KBM-7 (cell line): ENCODE results near the gene IQSEC1.

ENCODE experiments used
- DNase-seq: peaks from one replicate; pipeline ENCODE4 v3.0.0-alpha.2; 2015
- in situ Hi-C: fragments of 300-500 bp; cut with MboI; formaldehyde crosslinking; loops from 2 replicates; pipeline ENCODE4 v1.14.3; 2020; ENCODE audit warnings: low sequenced_read_pairs, low pct_unique_long_range_greater_than_20kb, mixed read lengths

IQSEC1 gene

DNA sequence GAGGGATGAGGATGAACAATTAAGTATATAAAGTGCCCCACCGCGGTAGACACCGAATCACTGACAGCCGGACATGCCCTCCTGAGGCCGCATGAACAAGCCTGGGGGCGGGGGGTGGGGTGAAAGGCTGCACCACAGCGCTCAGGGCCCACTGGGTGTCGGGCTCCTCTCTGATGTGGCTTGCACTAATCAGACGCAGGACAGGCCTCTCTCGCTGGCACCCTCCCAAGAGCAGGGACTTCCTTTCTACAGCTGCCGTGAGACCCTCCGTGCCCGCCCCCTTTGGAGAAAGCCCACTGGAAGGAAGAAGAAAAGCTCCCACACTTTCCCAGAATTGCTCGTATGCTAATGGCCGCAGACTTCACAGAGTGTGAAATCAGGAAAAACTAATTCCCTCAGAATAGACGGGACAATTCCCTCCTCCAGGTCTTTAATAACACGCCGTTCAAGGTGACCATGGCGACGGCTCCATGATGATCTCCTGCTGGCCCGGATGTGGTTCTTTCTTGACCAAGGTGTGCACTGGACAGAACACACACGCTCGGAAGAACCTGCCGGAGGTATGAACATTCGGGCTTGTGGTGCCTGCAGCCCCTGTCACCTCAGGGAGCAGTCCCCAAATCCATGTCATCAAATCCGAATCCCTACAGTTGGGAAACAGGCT is 32.0 kb downstream of the IQSEC1 start:
- DNase-seq: no peak
- in situ Hi-C loops: no loop called here

DNA sequence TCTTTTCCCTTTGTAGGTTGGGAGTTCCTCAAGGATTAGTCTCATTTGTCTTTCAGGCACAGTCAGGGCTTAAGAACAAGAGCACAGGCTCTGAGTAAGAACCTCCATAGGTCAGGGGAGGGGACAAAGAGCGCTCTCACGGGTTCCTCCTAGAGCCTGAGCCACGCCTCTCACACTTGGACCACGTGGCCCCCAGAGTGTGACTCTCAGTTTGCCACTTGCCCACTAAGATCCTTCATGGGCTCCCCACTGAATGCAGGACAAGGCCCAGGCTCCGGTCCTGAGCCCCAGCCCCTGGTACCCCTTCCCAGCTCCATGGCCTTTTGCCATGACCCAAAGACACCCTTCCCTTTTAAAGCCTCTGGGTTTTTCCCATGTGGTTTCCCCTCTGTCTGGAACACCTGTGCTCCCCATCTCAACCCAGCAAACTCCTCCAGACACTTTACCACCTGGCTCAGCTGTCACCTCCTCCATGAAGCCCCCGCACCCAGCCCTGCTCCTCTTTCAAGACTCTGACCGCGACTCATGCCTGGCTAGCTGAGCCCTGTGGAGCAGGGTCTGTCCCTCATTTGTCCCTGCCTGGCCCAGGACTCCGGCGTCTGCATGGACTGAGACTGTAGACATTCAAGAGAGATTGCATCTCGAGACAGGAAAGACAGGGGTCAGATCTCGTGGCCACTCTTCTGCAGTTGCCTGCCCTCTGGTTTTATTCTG is 32.7 kb downstream of the IQSEC1 start:
- in situ Hi-C loops: no loop called here

DNA sequence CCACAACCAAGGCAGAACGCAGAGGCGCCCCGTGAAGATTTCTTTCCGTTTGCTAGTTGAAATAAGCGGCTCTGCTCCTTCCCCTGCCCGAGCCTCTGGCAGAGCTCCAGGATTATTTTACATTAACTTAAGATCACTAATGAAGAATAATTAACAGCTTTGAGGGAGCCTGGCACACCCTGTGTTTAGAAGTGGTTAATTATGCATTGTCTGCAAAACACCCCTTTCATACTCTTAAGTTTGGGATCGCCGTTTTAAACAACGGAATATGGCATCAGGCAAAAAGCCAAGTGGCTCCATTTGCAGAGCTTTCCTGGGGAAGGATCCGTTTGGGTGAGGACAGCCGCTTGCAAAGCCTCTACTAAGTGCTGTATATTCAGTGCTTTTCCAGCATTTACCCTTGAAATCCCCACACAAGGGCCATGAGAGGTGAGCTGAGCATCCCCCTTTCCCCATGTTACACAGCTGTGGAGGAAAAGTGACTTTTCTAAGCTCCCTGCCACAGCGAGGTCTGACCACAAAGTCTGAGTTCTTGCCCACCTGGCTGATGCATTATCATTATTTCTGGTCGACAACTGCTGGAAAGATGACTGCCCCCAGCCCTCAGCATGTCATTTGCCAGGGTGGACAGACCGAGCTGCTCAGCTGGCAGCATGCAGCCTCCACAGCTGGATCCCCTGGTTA is 33.9 kb downstream of the IQSEC1 start:
- no peak for DNase-seq
- in situ Hi-C loops: no loop called here

More for the DNA sequence above, 32.7 kb downstream of the IQSEC1 start:
- no peak for DNase-seq

DNA sequence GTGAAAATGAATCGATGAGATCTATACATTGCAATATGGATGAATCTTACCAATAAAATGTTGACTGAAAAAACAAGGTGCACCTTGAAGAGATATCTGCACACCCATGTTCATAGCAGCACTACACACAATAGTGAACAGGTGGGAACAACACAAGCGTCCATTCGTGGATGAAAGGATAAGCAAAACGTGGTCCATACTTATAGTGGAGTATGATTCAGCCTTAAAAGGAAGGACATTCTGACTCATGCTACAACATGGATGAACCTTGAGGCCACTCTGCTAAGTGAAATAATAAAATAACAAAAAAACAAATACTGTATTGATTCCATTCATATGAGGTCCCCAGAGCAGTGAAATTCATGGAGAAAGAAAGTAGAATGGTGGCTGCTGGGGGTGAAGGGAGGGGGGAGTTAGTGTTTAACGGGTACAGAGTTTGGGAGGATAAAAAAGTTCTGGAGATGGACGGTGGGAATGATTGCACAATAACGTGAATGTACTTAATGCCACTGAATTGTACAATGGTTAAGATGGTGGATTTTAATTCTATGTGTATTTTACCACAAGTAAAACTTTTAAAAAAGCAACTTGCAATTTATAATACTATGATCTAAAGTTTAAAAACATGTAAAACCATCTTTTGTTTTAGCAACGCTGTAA is 35.6 kb downstream of the IQSEC1 start:
- DNase-seq: no peak
- in situ Hi-C loops: no loop called here

DNA sequence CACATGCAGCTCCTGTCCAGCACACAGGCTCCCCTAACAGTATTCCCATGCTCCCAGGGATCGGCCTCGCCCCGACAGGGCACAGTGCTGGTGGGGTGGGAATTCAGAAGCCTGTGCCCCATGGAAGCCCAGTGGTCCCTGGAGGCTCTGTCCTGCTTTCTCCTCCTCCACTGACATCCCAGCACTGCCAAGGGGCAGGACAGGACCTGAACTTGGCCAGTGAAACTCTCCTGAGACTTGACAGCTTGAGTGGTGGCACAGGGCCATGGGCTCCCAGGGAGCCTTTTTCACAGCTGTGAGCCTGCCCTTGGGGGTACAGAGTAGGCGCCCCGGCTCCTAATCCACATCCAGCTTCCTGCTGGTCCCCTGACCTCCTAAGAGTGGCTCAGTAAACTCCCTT is 38.4 kb downstream of the IQSEC1 start:
- in situ Hi-C loops: no loop called here
- no peak for DNase-seq

DNA sequence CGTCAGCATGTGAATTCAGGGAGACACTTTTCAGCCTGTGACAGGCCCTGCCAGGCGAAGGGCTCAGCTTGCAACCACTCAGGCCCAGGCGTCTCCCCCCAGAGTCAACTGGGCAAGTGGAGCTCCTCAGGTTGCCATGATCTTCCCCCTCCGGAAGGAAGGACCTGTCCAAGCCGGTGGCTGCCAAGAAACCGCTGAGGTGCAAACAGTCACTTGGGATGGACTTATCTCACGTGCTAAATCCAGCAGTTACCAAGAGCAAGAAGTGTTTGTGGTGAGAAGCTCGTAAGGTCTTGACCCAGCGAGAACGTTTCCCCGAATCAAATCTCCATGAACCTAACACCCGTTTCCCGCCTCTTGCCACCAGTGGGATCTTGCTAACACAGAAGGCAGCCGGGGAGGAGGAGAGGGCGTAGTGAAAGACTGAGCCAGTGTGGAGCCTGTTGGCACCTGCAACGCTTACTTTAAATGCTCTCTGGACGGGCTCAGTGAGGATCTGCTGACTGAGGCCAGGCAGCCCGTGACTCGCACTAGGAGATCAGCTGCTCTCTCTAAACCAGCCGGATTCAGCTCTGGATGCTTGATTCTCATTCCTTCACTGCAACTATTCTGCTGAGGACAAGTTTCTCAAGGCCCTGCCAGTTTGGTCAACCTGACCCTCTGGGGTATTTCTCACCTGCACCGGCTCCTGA is 39.0 kb downstream of the IQSEC1 start:
- DNase-seq: no peak
- in situ Hi-C loops: no loop called here

DNA sequence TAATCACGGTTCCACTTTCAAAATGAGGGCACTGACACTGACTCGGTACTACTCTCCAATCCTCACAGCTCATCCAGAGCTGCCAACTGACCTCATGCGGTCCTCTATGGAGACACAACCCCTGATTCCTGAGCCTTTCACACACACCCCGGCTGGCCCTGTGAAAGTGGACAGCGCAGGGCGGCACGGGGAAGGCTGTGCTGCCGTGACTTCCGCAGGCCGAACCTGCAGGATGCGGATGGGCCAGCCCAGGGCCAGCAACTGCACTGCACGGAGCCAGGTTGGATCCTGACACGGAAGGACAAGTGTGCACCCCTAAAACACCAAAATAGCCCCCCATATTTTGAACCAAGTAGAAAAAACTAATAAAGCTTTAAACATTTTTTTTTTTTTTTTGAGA is 41.0 kb downstream of the IQSEC1 start:
- DNase-seq: no peak
- in situ Hi-C loops: no loop called here

DNA sequence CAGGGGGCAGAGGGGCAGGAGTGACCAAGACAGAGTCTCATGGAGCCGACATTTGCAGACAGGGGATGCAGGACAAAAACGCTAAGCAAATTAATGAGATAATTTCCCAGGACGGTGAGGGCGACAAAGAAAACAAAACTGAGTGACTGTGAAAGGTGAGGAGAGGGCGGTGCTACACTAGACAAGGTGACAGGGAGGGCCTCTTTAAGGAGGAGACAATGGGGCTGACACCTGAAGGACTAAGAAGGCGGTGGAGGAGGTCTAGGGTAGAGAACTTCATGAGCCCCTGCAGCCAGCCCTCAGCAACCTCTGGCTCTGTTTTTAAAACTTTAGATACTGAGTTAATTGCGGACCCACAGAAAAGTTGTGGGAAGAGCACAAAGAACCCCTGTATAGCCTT is 41.6 kb downstream of the IQSEC1 start:
- in situ Hi-C loops: no loop called here
- no peak for DNase-seq

DNA sequence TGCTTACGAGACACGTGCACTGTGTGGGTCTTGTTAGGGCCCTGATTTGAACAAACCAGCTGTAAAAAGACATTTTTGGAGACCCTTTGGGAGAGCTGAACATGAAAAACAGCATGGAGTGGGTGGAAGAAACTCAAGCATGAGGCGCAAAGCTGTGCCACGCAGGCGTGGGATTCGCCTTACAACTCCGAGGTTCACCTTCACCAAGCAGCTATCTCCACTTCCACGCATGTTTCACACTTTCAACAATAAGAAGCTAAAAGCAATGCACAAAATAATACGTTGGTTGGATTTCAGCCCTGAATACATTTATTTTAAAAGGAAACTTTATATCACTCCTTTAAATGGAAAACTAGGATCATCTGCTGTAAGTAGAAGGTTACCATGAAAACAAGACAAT is 42.5 kb downstream of the IQSEC1 start:
- in situ Hi-C loops: no loop called here
- no peak for DNase-seq

DNA sequence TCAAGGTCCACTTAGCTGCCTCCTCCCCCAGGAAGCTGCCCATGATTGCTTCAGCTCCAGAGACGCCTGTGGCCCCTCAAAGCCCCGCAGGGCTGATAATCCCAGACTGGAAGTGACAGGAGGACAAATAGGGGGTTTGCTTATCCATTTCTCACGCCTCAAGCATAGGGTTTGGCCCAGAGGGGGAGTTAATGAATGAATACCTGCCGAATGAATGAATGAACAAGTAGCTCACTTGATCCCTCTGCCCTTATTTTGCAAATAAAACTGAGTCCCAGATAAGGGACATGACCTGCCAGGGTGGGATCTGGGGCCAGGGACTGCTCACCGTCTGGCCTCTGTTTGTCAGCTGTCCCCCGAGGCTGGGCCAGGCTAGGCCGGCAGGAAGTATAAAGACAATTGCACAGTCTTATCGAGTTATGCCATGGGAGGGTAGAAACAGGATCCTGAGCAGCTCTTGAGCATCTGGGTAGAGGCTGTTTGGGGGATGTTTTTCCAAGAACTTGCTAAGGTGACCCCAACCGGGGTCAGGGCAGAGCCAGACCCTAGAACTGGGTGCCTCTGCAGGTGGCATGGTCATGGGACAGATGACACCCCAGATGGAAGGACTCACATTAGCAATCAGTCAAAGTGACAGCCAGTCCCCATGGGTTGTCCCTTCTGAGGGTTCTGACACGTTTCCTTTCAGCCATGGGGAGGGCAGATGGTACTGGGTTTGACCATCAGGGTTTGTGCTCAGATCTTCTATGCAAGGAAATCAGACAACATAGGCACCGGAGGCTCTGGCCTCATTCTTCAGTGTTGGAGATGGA is 45.0 kb downstream of the IQSEC1 start:
- DNase-seq: no peak
- in situ Hi-C loops: no loop called here

DNA sequence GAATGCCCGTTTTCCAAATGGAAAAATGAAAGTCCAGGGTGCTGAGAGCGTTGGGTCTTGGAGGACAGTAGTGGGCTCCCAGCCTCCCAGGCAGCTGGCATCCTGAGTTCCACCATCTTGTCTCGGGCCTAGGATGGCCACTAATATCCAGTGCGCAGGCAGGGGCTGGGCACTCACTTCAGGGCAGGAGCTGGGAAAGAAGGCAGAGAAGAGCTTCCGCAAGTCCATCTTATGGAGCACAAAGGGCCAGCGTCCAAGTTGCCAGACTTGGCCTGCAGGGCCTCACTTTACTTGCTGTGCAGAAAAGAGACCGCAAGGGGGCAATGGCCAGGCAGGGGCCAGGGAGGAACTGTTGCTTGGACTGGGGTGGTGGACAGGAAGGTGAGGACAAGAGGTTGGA is 46.1 kb downstream of the IQSEC1 start:
- in situ Hi-C loops: no loop called here
- DNase-seq: no peak

DNA sequence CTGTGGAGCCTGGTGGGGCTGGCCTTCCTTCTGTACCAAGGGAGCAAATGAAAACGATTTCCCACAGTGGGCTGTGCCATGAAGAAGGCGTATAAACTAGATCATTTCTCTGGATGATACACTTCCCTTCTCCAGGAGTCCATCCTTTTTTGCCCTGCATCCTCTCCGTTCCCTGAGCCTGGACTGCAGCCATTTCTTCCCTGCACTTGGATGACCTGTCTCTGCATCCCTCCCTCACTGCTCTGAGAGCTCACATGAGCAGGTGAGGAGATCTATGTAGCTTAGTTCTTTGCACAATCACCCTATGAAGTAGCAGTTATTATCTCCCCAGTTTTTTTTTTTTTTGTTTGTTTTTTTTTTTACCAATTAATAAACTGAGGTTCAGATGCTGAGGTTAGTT is 46.7 kb downstream of the IQSEC1 start:
- in situ Hi-C loops: no loop called here

DNA sequence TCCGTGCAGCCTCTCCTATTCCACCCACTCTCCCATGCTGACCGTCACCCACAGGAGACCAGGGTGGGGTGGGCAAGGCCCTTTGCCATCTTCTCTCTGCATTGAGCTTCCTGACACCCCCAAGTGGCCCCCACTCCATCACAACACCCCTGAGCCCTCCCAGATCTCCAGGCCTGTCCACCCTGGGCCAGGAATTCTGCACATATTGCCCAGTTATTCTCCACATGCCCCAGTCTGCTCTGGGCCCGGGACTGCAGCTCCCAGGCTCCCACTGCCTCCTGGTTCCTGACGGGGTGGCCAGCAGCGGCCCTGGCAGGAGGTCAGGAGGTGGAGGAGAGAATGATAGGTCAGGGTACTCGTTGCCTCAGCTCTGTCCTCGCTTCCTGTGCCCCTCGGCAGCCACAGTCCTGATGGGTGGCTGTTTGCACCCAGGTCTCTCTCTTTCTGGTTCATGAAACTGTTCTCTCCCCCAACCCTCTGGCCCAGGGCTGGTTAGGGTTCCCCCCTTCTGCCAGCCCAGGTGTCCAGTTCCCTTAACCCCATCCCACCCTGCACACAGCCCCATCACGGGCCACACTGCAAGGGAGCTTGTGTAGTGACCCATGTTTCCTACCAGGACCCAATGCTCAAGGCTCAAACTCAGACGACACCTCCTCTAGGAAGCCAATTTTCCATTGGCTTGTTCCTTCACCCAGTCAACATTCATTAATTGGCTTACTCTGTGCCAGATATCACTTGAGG is 47.3 kb downstream of the IQSEC1 start:
- DNase-seq: no peak
- in situ Hi-C loops: no loop called here

More for the DNA sequence above, 46.7 kb downstream of the IQSEC1 start:
- DNase-seq: no peak

DNA sequence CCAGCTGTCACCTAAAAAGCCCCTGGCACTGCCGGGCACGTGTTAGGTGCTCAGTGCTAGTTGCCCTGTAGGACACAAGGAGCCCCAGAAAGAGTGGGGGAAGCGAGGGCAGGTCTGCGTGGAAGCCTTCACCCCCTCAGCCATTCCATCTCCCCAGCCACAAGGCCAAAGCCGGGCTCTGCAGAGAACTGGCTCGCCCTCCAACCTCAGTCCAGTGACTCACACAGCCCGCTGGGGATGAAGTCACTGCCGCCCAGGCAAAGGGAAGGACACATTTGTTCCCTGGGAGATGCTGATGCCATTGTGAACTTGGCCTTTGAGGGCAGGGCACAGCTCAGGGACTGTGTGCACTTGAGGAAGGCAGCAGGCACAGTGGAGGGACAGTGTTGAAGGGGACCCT is 48.1 kb downstream of the IQSEC1 start:
- DNase-seq: no peak
- in situ Hi-C loops: no loop called here

DNA sequence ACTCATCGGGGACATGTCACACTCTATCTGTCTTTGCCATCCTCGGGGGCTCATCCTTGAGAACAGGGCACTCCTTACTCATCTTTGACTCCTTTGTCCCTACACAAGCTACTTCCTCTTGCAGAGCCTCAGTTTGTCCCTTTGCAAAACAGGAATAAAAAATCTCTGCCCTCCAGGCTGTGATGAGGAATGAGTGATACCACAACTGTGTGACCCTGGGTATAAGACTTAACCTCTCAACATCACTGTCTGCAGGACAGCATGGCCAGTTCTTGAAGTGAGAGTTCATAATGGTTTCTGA is 48.5 kb downstream of the IQSEC1 start:
- in situ Hi-C loops: no loop called here
- no peak for DNase-seq

DNA sequence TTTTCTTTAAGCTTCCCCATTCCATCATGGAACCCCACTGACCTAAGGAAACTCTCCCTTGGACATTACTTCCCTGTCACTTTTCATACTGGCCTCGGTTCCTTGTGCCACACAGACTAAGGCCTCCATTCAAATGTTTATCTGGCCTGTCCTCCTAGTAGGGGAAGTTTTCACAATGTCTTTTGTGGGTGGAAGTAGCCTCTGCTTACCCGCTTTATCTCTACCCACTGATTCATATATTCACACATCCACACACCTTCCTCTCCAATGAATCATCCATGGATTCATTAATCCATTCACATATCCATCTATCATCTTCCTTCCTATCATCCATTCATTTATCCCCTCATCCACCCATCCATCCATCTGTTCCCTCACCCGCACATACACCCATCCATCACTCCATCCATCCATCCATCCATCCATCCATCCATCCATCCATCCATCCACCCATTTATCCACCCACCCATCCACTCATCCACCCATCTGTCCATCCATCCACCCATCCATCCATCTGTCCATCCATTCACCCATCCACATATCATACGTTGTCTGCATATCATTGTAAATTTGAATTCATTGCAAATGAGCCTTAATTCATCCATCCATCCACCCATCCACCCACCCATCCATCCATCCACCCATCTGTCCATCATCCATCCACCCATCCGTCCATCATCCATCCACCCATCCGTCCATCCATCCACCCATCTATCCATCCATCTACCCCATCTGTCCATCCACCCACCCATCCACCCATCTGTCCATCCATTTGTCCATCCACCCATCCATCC is 49.1 kb downstream of the IQSEC1 start:
- in situ Hi-C loops: no loop called here

DNA sequence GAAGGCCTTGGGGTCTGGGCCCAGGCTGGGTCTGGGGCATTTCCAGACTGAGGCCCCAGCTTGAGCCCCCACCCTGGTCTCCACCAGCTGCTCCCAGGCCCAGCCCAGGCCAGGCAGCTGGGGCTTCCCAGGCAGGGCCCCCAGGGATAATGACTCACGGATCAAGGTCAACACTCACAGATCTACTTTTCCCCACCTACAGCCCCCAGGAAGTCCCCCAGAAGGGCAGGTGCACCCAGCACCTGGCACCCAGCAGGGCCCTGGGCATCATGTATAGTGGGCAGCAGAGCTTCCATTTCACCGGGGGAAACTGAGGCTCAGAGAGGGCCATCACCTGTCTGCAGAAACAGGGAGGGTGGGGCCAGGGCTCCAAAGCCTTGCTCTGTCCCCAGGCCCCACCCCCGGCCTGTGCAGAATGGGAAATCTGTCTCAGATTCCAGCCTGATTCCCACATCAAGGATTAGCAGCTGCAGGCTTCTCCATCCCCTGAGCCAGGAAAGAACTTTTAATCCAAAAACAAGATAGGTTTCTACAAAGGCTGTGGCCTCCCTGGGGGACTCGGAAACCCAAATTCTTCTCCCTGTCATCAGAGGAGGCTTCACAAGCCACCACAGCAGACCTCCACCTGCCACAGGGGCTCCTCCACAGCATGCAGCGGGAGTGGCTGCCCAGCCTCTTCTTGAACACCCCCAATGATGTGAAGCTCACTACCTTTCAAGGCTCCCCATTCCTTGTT is 49.8 kb downstream of the IQSEC1 start:
- in situ Hi-C loops: no loop called here

More for the DNA sequence above, 49.1 kb downstream of the IQSEC1 start:
- DNase-seq: no peak

More for the DNA sequence above, 49.8 kb downstream of the IQSEC1 start:
- DNase-seq: no peak
